ENCODE measurements around the gene SLFN12L.

- TF ChIP-seq CTCF (IDR thresholded peaks at IDR 0.05 in 8 of 11, conservative IDR thresholded peaks at IDR 0.05 in 3 of 11) (no peak), POLR2AphosphoS5 (IDR thresholded peaks at IDR 0.05) (peak; percentile 78 to 84 (median 82))
These were observed 77.1 kb downstream of the SLFN12L start for GRCh38 chr17:35460354-35460851.

Measured in spleen (tissue), 7 donors.